Stomach smooth muscle (tissue), 2 donors: ENCODE measurements around the gene ECE1.
"Not testable (repeated sequence)": the region's sequence is repeated elsewhere in the genome, so short reads cannot be mapped to it uniquely, and the experiment has no call there.

ENCODE experiments used
- H3K27ac ChIP-seq: one replicate; pipeline ENCODE4 v1.7.0; 2013; ENCODE audit warnings: mild to moderate bottlenecking, low read length, inconsistent platforms
- H3K27me3 ChIP-seq, 2 donors: one replicate each; pipeline ENCODE4 v1.7.0; 2013; ENCODE audit warnings: low read length in 2 of 2; ENCODE audit not compliant: insufficient read depth in 2 of 2, control insufficient read depth in 1 of 2
- H3K36me3 ChIP-seq, 2 donors: one replicate each; pipeline ENCODE4 v1.7.0; 2013; ENCODE audit warnings: low read length in 2 of 2; ENCODE audit not compliant: control insufficient read depth in 2 of 2, insufficient read depth in 2 of 2
- H3K4me1 ChIP-seq: one replicate; pipeline ENCODE4 v1.7.0; 2013; ENCODE audit warnings: low read length; ENCODE audit not compliant: control insufficient read depth, insufficient read depth
- H3K4me3 ChIP-seq, 2 donors: one replicate each; pipeline ENCODE4 v1.7.0; 2013; ENCODE audit warnings: low read length in 2 of 2
- H3K9ac ChIP-seq, 2 donors: one replicate each; pipeline ENCODE4 v1.7.0; 2013; ENCODE audit warnings: low read length in 2 of 2, mild to moderate bottlenecking in 1 of 2
- H3K9me3 ChIP-seq, 2 donors: one replicate each; pipeline ENCODE4 v1.7.0; 2013; ENCODE audit warnings: low read length in 2 of 2; ENCODE audit not compliant: control insufficient read depth in 2 of 2
- donor health status: healthy.
- donor health status: Pancreatic carcinoma.

ECE1 gene

GRCh38 chr1:21190771-21191170 is 99.5 kb downstream of the ECE1 start:
- not testable (repeated sequence) for H3K27ac ChIP-seq

GRCh38 chr1:21189906-21190500 is 100.3 kb downstream of the ECE1 start:
- H3K9ac ChIP-seq: no peak overlapping the region
- H3K36me3 ChIP-seq: no peaks in the 10 kb centered on the region
- no peaks in the 10 kb centered on the region for H3K9me3 ChIP-seq
- H3K27ac ChIP-seq: no peak overlapping the region
- H3K27me3 ChIP-seq: no peaks in the 10 kb centered on the region
- H3K4me1 ChIP-seq: no peaks in the 10 kb centered on the region
- H3K4me3 ChIP-seq: no peak overlapping the region

More at GRCh38 chr1:21190771-21191170, 99.5 kb downstream of the ECE1 start:
- H3K4me3 ChIP-seq, H3K9me3 ChIP-seq, H3K9ac ChIP-seq, H3K36me3 ChIP-seq, H3K4me1 ChIP-seq, H3K27me3 ChIP-seq: not testable (repeated sequence)

- no peak overlapping the region for H3K27ac ChIP-seq
These were observed 100.8 kb downstream of the ECE1 start for GRCh38 chr1:21189421-21189820.

GRCh38 chr1:21188235-21188634 is 102.0 kb downstream of the ECE1 start:
- no peaks in the 10 kb centered on the region for H3K9me3 ChIP-seq
- H3K9ac ChIP-seq: no peak overlapping the region
- H3K36me3 ChIP-seq: no peaks in the 10 kb centered on the region
- no peak overlapping the region for H3K27ac ChIP-seq
- H3K27me3 ChIP-seq: no peaks in the 10 kb centered on the region
- H3K4me1 ChIP-seq: no peaks in the 10 kb centered on the region
- H3K4me3 ChIP-seq: no peak overlapping the region

More at GRCh38 chr1:21189421-21189820, 100.8 kb downstream of the ECE1 start:
- no peaks in the 10 kb centered on the region for H3K36me3 ChIP-seq
- no peaks in the 10 kb centered on the region for H3K27me3 ChIP-seq
- no peaks in the 10 kb centered on the region for H3K4me1 ChIP-seq
- no peak overlapping the region for H3K9ac ChIP-seq
- H3K4me3 ChIP-seq: no peak overlapping the region
- H3K9me3 ChIP-seq: no peaks in the 10 kb centered on the region

GRCh38 chr1:21185221-21185731 is 105.0 kb downstream of the ECE1 start:
- Histone ChIP-seq H3K4me1 (no peaks in the 10 kb centered on the region), H3K27me3 (no peaks in the 10 kb centered on the region), H3K9me3 (no peaks in the 10 kb centered on the region), H3K27ac (no peak overlapping the region), H3K36me3 (no peaks in the 10 kb centered on the region), H3K4me3 (no peak overlapping the region), H3K9ac (no peak overlapping the region)

GRCh38 chr1:21184276-21184675 is 106.0 kb downstream of the ECE1 start:
- Histone ChIP-seq H3K27ac (no peak overlapping the region), H3K9ac (no peak overlapping the region)

GRCh38 chr1:21182181-21182731 is 108.0 kb downstream of the ECE1 start:
- H3K9ac ChIP-seq: no peak overlapping the region
- no peaks in the 10 kb centered on the region for H3K36me3 ChIP-seq
- peaks cover 2% of the 10 kb centered on the region for H3K4me1 ChIP-seq
- no peak overlapping the region for H3K27ac ChIP-seq
- H3K9me3 ChIP-seq: no peaks in the 10 kb centered on the region
- H3K27me3 ChIP-seq: no peaks in the 10 kb centered on the region
- no peak overlapping the region for H3K4me3 ChIP-seq

More at GRCh38 chr1:21184276-21184675, 106.0 kb downstream of the ECE1 start:
- no peaks in the 10 kb centered on the region for H3K9me3 ChIP-seq
- H3K27me3 ChIP-seq: no peaks in the 10 kb centered on the region
- H3K4me3 ChIP-seq: no peak overlapping the region
- H3K4me1 ChIP-seq: no peaks in the 10 kb centered on the region
- H3K36me3 ChIP-seq: no peaks in the 10 kb centered on the region

- H3K27me3 ChIP-seq, H3K9ac ChIP-seq, H3K4me3 ChIP-seq, H3K9me3 ChIP-seq, H3K36me3 ChIP-seq, H3K27ac ChIP-seq, H3K4me1 ChIP-seq: not testable (repeated sequence)
These were observed 112.0 kb downstream of the ECE1 start for GRCh38 chr1:21178271-21178670.

GRCh38 chr1:21176586-21177555 is 113.4 kb downstream of the ECE1 start, which contains the start of gene EIF4G3:
Gene EIF4G3 (minus strand): TSS chr1:21176897. CDS start chr1:21002742, 174,155 bp downstream.
- H3K27me3 ChIP-seq: no peaks in the 10 kb centered on the region
- peak within 1 kb of the TSS; percentile 83 to 84 for H3K9ac ChIP-seq
- no peaks in the 10 kb centered on the region for H3K36me3 ChIP-seq
- peaks cover 7% of the 10 kb centered on the region for H3K4me1 ChIP-seq
- peak within 1 kb of the TSS; percentile 79 for H3K27ac ChIP-seq
- H3K9me3 ChIP-seq: no peaks in the 10 kb centered on the region
- peak within 1 kb of the TSS; percentile 64 to 85 for H3K4me3 ChIP-seq

GRCh38 chr1:21175670-21176581 is 114.3 kb downstream of the ECE1 start:
- peak overlapping the region; percentile 32 to 85 for H3K4me3 ChIP-seq
- no peaks in the 10 kb centered on the region for H3K27me3 ChIP-seq
- H3K4me1 ChIP-seq: peaks cover 7% of the 10 kb centered on the region
- peak overlapping the region; percentile 83 to 84 for H3K9ac ChIP-seq
- peak overlapping the region; percentile 79 for H3K27ac ChIP-seq
- H3K9me3 ChIP-seq: no peaks in the 10 kb centered on the region
- no peaks in the 10 kb centered on the region for H3K36me3 ChIP-seq
